HG03097 (cell line): ENCODE measurements around the gene WDR4.
"Not testable (repeated sequence)": the region's sequence is repeated elsewhere in the genome, so short reads cannot be mapped to it uniquely, and the experiment has no call there.

Source experiments
- ATAC-seq: cut with Tn5 transposase; IDR thresholded peaks from one replicate; pipeline ENCODE4 v1.9.1; 2021; ENCODE audit not compliant: unreplicated experiment, low FRiP score

WDR4 gene

DNA sequence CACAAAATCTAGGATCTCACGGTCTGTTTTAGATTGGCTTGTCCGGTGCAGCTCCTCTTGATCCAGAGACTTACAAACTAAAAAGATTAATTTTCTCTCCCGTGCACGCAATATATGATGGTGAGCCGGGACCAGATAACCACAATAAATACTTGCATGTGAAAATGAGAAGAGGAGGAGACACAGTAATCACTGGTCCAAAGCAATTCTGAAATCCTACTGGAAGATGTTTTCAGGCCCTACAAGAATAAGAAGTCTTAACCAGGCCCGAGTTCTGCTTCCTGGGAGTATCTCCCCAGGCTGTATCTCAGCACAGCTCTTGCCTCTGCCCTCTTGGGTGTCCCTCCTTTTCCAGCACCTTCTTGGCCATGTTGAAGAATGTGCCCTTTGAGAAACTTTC, 1.0 kb upstream of the WDR4 start:
- ATAC-seq: no peak

DNA sequence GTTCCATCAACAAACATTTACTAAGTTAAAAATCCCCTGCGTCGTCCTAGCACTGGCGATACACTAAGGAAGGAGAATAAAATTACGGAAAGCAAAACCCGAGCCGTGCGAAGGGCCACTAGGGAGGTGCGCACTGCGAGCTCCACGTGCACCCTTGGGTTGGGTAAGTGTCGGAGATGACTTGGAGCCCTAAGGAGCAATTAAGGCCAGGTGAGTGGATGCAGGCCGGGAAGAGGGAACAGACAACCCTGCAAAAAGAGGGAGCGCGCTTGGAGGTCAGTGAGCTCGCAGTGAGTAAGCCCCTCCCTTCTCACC, 704 bp downstream of the WDR4 start:
- no peak for ATAC-seq

DNA sequence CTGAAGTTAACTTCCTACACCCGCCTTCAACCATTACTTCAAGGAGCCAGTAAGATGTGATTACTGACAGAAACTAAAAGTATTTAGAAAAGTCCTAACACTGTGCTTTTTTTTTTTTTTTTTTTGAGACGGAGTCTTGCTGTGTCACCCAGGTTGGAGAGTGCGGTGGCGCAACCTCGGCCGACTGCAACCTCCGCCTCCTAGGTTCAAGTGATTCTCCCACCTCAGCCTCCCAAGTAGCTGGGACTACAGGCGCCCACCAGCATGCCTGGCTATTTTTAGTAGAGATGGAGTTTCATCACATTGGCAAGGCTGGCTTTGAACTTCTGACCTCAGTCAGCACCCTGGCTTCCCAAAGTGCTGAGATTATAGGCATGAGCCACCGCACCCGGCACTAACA, 3.5 kb downstream of the WDR4 start:
- ATAC-seq: not testable (repeated sequence)

DNA sequence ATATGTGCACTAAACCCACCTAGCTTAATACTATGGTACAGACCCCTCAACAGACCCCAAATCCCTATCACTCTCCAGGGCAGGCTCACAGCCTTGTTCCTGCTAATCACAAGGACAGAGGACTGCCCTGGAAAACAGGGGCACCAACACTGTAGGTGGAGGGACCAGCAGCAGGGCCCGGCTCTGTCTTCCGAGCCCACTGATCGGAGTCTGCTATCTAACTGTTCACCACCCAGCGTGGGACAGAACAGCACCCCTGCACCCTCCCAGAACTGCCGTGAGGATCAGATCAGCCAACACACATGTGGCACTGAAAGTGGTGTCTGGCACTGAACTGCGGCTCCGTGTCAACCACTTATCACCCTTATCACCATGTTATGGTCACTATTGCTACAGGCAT, 6.2 kb downstream of the WDR4 start:
- ATAC-seq: no peak

- ATAC-seq: no peak
These were observed 11.1 kb downstream of the WDR4 start for GRCh38 chr21:42868196-42868595.

DNA sequence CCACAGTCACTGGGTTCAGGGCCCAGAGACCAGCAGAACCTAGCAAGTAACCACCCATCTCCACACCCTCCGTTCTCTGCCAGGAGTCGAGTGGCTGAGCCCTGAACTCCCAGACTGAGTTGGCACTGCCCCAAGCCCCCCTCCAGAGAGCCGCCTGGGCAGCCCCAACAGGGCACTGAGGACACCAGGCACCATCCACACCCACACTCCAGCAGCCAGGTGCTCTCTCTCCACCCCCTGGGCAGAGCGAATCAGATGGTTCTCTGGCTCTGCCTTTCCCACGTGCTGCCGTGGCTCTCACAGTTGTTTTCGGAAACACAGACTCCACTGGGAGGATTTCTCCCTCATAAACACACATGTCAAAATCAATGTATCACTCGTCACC, 13.6 kb downstream of the WDR4 start:
- no peak for ATAC-seq

DNA sequence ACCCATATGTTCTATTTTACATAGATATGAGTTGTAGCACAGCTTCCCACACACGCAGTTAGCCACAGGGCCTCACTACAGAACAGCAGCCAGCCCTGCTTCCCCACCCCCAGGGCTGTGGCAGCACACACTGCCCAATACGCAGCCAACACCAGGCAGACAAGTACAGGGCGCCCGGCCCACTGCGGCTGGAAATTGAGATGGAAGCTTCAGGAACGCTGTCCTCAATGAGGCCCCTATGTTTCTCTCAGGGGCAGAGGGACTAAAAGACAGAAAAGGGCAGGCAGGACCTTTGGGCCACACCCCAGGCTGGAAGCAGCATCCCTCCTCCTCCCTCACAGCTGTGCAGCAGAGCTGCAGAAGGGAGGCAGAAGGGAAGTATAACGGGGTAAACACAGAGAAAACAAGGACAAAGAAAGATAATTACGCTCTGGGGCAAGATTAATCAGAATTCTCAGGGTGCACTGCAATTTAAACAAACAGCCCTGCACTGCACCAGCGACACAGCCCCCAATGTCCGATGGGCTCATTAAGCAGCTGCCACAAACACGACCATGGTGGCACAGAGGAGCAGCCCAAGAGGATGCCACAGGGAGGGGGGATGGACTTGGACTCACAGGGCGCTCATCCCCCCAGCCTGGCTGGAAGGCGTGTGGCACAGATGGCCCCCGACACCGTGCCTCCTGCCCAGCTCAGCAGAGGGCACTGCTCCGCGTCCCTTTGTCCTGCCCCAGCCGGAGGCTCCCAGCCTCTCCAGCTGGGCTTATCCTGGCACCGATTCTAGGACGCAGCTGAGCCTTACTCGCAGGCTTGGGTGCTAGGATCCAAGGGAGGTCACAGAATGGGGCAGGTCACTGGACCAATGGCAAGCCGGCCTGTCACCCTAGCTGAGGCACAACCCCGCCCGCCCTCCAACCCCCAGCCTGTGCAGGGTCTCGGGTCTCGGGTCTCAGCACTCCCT, 14.2 kb downstream of the WDR4 start:
- no peak for ATAC-seq

- ATAC-seq: no peak
These were observed 15.1 kb downstream of the WDR4 start for GRCh38 chr21:42864286-42864685.

- no peak for ATAC-seq
These were observed 15.9 kb downstream of the WDR4 start for GRCh38 chr21:42863504-42863870.

- no peak for ATAC-seq
These were observed 16.4 kb downstream of the WDR4 start for GRCh38 chr21:42862774-42863503.

- ATAC-seq: no peak
These were observed 17.4 kb downstream of the WDR4 start for GRCh38 chr21:42861848-42862400.

DNA sequence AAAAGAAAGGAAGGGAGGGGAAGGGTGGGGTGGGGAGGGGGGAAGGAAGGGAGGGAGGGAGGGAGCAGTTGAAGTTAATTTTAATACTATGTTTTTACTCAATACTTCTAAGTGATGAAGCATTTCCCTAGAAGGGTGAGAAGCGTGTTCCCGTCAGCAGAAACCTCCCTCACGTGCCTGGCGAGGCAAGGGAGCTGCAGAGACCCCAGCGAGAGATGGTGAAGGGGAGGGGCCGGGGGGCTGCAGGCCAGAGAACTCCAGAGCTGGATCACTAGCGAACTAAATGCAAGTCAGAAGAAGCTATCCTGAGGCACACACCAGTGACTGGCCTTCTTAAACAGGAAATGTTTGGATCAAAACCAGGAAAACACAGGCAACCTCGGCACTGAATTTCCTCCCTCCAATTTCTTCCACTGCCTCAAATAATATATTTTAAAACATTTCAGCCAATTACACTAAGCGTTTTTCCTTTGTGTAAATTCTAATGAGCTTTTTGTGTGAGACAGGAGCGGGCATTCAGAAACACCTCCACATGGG, 18.0 kb downstream of the WDR4 start:
- ATAC-seq: no peak

- no peak for ATAC-seq
These were observed 19.0 kb downstream of the WDR4 start for GRCh38 chr21:42860345-42860744.

- no peak for ATAC-seq
These were observed 19.5 kb downstream of the WDR4 start for GRCh38 chr21:42859891-42860230.

DNA sequence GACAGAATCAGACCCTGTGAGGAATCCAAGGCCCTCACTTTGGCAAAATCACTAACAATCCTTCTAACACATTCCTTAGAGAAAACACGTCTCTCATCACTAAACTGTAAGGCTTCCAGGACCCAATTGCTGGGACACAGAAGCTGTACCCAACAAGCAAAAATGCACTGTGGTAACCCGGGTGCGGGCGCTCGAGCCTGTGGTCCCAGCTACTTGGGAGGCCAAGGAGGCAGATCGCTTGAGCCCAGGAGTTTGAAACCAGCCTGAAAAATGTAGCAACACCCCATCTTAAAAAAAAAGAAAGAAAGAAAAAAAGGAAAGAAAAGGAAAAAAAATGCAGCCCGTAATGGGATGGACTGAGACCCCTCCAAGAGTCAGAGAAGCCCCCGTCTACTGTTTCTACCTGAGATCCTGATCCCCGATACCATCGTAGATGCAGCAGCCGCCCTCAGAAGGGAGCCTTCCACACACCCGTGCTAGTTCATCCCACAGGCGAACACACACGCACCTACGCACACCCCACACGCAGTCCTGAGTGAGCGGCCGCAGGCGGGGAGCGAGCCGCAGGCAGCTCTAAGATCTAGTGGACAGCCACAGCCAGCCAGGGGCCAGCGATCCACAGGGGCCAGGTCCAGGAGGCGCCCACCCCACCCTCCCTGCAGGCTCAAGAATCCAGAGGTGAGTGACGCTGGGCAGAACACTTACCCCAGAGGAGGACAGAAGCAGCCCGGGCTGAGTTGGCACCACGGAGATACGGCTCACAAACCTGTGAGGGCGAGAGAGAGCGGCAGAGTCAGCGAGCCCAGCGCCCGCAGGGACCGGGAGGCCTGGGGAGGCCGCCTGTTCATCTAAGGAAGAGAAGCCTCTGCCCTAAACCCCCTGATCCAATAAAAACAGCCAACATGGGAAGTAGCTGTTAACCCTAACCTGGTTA, 20.1 kb downstream of the WDR4 start:
- no peak for ATAC-seq

DNA sequence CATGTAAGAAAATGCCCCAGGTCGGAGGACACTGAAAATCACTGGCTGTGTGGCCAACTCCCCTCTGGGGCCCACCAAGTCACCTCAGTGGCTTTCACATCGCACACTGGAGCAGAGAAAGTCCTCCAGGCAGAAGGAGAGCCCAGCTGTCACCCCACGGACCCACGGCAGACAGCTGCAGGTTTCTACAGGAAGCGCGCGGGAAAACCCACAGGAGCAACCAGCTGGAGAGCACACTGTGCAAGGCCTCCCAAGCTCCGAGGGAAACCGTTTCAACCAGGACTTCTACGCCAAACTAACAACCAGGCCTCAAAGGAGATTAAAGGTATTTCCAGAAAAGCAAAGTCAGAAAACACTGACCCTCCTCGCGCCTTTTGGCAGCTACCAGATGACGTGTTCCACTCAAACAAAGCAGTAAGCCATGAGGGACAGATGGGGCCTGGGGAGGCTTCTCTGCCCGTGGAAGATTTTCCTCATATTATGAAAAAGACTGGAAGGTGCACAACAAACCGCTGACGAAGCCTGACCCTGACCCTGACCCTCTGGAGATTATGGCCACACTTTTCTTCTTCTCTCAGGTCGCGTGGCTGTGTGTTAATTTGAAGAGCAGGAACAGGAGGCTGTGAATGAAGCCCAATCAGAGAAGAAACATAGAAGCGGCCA, 21.0 kb downstream of the WDR4 start:
- no peak for ATAC-seq

GRCh38 chr21:42857216-42857615, 22.1 kb downstream of the WDR4 start:
- no peak for ATAC-seq

DNA sequence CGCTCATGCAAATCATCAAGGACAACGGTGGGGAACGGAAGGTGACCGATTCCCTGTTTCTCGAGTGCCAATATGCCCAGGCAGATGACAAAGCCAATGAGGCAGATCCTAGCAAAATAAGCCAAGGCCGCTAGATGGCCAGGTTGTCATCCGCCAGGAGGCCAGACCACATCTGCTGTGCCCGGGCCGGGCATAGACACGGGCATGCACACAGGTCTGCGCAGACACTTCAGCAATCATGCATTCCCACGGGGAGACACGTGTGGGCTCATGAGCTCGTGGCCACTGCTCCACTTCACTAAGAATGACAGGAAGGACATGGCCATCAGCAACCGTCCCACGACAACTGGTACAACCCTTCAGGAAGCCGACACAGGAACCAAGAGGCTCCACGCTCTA, 23.4 kb downstream of the WDR4 start:
- no peak for ATAC-seq

GRCh38 chr21:42855171-42855936, 24.0 kb downstream of the WDR4 start:
- no peak for ATAC-seq
